BLaER1 (cell line): ENCODE measurements around the gene OSBPL5.

Experiments
- H3K27ac ChIP-seq: shearing (Covaris generic); formaldehyde crosslinking; 2 replicates; pipeline ENCODE4 v1.8.1; 2022
- H3K27me3 ChIP-seq: shearing (Covaris generic); formaldehyde crosslinking; 2 replicates; pipeline ENCODE4 v1.8.1; 2022
- H3K36me3 ChIP-seq: shearing (Covaris generic); formaldehyde crosslinking; 2 replicates; pipeline ENCODE4 v1.8.1; 2022
- H3K4me1 ChIP-seq: shearing (Covaris generic); formaldehyde crosslinking; 2 replicates; pipeline ENCODE4 v1.8.1; 2022
- H3K4me2 ChIP-seq: shearing (Covaris generic); formaldehyde crosslinking; 2 replicates; pipeline ENCODE4 v1.8.1; 2022
- H3K4me3 ChIP-seq: shearing (Covaris generic); formaldehyde crosslinking; 2 replicates; pipeline ENCODE4 v1.8.1; 2022
- H3K9ac ChIP-seq: shearing (Covaris generic); formaldehyde crosslinking; 2 replicates; pipeline ENCODE4 v1.8.1; 2022
- H3K9me3 ChIP-seq: shearing (Covaris generic); formaldehyde crosslinking; 2 replicates; pipeline ENCODE4 v1.8.1; 2022
- H4K20me1 ChIP-seq: shearing (Covaris generic); formaldehyde crosslinking; 2 replicates; pipeline ENCODE4 v1.8.1; 2022
- Cebpa-rat ChIP-seq: shearing (Covaris generic); IDR thresholded peaks from 2 replicates; pipeline ENCODE4 v1.8.1; 2022

Gene OSBPL5

GRCh38 chr11:3197878-3198528 lies 32.9 kb upstream of the OSBPL5 start:
- no peaks in the 10 kb centered on the region for H3K9me3 ChIP-seq
- TF ChIP-seq Cebpa-rat, result no peak
- H3K4me1 ChIP-seq, result peaks cover 25% of the 10 kb centered on the region
- H3K27ac ChIP-seq, result no peak overlapping the region
- no peak overlapping the region for H3K9ac ChIP-seq
- H3K4me2 ChIP-seq, result peak overlapping the region; percentile 13
- H3K27me3 ChIP-seq, result peaks cover 25% of the 10 kb centered on the region
- peaks cover 11% of the 10 kb centered on the region for H4K20me1 ChIP-seq
- no peaks in the 10 kb centered on the region for H3K36me3 ChIP-seq
- no peak overlapping the region for H3K4me3 ChIP-seq

DNA sequence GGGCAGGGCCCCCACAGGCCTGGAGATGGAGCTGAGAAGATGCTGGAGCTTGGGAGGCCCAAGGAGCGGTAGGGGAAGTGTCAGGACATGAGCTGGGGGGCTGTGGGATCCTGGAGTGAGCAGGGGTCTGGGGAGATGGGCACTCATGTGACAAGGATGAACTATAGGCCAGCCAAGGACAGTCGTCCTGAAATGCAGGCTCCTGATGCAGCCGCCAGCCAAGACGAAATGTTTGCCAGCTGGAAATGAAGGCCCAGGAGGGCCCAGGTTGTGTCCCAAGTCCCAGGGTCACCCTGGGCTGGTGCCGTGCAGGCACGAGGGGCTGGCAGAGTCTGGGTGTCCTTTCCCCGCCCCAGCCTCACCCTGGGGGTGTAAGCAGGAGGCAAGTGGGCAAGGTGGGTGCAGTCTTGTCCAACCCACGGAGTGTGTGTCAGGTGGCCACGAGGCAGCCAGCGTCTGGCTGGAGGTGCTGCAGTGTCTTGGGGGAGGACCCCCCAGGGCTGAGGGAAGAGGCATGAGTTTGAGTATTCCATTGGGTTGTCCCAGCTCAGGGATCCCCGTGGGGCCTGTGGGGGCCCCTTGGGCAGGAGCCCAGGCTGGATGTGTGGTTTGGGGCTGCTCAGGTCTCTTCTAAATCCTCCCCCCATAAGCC lies 32.1 kb upstream of the OSBPL5 start:
- H3K4me2 ChIP-seq, result 0 out of 2 replicates have a peak overlapping the region, but pooled peaks have one; percentile 13
- peaks cover 3% of the 10 kb centered on the region; the same call in 1 of the 2 replicates for H4K20me1 ChIP-seq
- H3K4me1 ChIP-seq, result peaks cover 19% of the 10 kb centered on the region
- no peaks in the 10 kb centered on the region for H3K36me3 ChIP-seq
- no peak for TF ChIP-seq Cebpa-rat
- 0 out of 2 replicates have a peak overlapping the region, but pooled peaks have one; percentile 24 for H3K9ac ChIP-seq
- H3K9me3 ChIP-seq, result no peaks in the 10 kb centered on the region
- no peak overlapping the region for H3K27ac ChIP-seq
- H3K27me3 ChIP-seq, result peaks cover 17% of the 10 kb centered on the region
- no peak overlapping the region for H3K4me3 ChIP-seq

DNA sequence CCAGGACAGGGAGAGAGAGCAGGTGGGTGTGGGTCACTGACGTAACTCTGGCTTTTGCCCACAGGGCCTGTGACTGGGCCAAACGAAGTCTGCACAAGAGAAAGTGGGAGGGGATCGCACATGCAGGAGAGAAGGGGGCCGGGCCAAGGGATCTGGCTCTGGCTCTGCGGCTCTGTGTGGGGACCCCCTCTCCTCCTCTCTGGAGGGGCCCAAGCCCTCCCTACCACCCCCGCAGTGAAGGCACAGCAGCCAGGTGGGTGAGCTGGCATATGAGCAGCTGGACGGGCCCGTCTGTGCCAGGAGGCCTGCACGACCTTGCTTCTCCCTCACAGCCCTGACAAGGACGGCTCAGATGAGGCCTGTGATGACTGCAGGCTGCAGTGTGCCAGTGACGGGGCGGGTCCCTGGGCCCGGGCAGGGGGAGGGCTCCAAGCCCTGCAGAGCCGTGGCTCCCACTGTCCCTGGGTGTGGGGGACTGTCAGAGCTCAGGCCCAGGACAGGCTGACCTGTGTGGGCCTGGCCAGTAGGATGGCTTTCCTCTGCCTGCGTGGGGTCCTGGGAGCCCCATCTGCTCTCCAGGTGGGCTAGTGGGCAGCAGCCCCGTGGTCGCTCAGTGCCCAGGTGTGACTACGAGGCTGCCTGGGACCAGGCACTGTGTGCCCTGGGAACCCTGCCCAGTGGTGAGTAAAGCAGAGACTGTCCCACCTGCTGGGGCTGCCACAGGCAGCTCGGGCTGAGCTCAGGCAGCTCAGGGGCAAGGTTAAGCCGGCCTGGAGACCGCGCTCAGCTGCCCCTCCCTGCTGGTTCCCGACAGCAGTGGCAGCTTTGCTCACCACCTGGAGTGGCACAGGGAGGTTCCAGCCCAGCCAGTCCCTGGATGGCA lies 31.3 kb upstream of the OSBPL5 start:
- no peaks in the 10 kb centered on the region for H3K36me3 ChIP-seq
- H3K27me3 ChIP-seq, result peaks cover 9% of the 10 kb centered on the region
- no peak overlapping the region for H3K4me3 ChIP-seq
- H3K9me3 ChIP-seq, result no peaks in the 10 kb centered on the region
- no peak overlapping the region for H3K27ac ChIP-seq
- no peak for TF ChIP-seq Cebpa-rat
- 0 out of 2 replicates have a peak overlapping the region, but pooled peaks have one; percentile 24 for H3K9ac ChIP-seq
- peaks cover 19% of the 10 kb centered on the region for H3K4me1 ChIP-seq
- H3K4me2 ChIP-seq, result no peak overlapping the region
- no peaks in the 10 kb centered on the region; the same call in 1 of the 2 replicates for H4K20me1 ChIP-seq

DNA sequence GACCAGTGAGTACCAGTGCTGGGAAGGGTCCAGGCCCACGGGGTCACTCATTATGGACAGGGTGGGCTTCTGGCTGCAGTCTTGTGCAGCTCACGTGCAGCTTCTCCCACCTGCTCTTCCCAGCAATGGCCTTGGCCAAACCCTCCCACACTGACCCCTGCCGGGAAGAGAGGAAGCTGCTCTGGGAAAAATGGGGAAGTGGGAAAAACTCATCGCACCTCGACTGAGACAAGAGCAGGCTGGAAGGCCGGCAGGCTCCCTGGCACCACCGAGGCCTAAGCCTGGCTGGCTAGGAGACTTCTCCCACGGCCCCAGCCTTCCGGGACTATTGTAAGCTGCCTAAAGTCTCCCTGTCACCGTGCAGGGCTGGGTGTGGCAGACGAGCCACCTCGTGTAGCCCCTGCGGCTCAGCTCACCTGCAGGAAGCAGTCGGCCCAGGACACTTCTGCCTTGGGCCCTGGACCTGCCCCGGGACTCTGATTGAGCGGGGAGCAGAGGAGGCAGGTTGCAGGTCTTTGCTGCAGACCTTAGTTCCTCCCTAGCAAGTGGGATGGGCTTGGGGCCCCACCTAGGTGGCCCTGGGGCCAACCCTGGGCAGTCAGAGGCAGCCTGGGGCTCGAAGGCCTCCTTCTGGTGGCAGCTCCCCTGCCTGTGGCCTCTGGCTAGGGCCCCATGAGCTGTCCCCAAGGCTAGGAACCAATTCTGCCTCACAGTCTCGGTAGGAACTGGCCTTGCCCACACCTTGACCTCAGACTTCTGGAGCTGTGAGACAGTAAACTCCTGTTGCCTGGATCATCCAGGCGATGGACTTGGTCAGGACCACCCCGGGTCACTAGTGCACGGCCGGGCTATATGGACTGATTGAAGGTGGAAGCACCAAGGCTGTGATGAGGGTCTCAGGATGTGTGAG lies 30.4 kb upstream of the OSBPL5 start:
- H3K27ac ChIP-seq, result no peak overlapping the region
- peaks cover 19% of the 10 kb centered on the region for H3K4me1 ChIP-seq
- no peaks in the 10 kb centered on the region for H3K9me3 ChIP-seq
- no peaks in the 10 kb centered on the region; the same call in 1 of the 2 replicates for H3K27me3 ChIP-seq
- H3K9ac ChIP-seq, result no peak overlapping the region
- H3K4me2 ChIP-seq, result no peak overlapping the region
- H3K4me3 ChIP-seq, result no peak overlapping the region
- H3K36me3 ChIP-seq, result no peaks in the 10 kb centered on the region
- TF ChIP-seq Cebpa-rat, result no peak
- no peaks in the 10 kb centered on the region for H4K20me1 ChIP-seq

DNA sequence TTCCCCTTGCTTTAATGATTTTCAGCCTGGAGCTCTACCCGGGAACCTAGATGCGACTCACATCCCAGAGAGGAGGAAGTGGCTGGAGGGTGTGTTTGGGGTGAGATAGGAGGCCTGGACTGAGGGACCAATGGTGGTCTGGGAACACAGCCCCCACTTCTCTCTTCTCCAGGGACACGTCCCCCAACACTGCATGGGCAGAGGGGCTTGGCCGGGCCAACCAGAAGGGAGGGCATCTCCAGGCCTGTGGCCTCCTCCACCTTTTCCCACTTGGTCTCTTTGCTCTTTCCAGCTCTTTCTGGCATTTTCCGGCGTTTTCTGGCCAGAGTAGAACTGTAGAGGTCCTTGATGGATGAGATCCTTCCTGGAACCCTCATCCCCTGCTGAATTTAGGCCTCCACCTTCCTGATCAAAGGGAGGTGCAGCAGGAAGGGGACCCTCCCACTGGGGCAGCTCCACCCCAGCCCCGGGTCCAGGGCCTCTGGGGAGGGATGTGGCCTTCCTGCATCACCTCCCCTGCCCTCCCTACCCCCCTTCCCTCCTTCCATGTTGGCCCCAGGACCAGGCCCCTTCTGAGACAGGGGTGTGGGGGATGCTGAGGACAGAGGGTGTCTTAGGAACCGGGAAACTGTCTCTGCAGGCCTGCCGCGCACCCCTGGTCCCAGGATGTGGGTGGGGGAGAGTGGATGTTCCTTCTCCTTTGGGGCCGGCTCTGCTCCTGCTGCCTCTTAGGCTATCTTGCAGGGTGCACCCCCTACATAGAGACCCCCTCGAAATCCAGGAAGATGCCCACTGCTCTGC lies 29.1 kb upstream of the OSBPL5 start:
- no peak for TF ChIP-seq Cebpa-rat
- Histone ChIP-seq H3K4me2 (no peak overlapping the region), H3K36me3 (no peaks in the 10 kb centered on the region), H3K4me1 (peaks cover 19% of the 10 kb centered on the region), H3K27ac (no peak overlapping the region), H3K9ac (no peak overlapping the region), H3K9me3 (no peaks in the 10 kb centered on the region), H3K4me3 (no peak overlapping the region), H3K27me3 (no peaks in the 10 kb centered on the region), H4K20me1 (no peaks in the 10 kb centered on the region)

DNA sequence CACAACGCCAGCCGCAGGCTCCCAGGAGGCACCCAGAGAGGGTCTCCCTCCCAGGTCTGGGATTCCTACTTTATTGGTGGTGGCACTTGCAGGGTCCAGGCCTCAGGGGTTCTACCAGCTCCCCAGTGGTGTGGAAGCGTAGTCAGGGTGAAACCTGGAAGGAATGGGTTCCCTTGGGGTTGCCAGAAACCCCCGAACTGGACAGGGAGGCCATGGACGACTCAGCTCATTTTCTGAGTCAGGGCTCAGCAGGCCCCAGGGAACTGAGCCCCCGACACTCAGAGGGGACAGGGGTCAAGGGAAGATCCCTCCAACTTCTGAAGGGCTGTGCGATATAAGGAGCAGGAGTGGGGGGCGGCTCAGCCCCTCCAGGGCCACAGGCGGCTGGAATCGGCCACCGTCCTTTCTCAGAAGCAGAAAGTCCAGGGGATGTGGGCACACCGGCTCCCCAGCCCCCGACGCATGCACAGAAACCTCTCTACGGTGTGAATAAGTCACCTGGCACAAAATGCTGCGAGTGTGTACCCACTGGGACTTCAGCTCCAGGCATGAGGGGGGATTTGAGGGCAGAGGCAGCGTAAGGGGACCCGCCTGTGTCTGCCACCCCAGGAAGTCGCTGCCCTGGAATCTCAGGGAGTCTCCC lies 28.4 kb upstream of the OSBPL5 start:
- H3K4me1 ChIP-seq, result peaks cover 19% of the 10 kb centered on the region
- H3K36me3 ChIP-seq, result no peaks in the 10 kb centered on the region
- H3K27me3 ChIP-seq, result no peaks in the 10 kb centered on the region
- H3K9me3 ChIP-seq, result no peaks in the 10 kb centered on the region
- no peaks in the 10 kb centered on the region for H4K20me1 ChIP-seq
- H3K27ac ChIP-seq, result no peak overlapping the region
- TF ChIP-seq Cebpa-rat, result no peak
- no peak overlapping the region for H3K4me3 ChIP-seq
- H3K4me2 ChIP-seq, result no peak overlapping the region
- no peak overlapping the region for H3K9ac ChIP-seq

DNA sequence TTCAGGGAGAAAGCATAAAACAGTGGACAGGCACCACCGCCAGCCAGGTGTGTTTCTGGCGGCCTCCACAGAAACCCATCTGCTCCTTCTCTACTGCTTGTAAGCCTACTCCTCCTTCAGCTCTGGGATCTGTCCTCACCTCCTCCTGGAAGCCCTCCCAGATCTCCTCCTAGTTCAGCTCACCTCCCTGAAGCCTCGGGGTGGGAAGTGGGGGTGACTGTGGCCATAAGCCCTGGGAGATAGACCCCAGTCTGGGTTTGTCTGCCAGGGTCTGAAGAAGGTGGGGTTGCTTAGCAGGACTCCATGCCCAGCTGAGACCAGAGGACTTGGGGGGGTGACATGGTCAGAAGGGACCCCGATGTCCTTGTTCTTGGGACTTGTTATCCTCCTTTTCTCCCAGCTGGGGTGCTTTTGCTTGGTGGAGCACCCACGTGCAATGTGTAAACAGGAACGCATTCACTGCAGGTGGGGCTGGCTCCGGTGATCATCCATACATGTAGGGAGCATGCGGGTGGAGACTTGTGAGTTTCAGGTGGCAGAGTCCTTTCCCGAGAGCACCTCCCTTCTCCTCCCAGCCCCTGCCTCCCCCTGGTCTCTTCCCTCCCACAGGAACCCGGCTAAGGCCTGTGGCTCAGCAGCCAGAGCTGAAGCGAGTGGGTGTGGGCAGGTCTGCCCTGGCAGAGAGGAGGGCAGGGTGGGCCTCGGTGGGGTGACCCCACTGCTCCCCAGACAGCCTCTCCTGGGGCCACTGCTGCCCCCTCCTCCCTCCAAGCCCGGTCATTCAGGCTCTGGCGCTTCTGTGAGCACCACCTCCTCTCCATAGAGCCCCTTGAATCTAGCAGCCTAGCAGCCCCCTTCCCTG lies 27.6 kb upstream of the OSBPL5 start:
- no peak overlapping the region for H3K4me3 ChIP-seq
- H3K9ac ChIP-seq, result no peak overlapping the region
- H4K20me1 ChIP-seq, result no peaks in the 10 kb centered on the region
- H3K9me3 ChIP-seq, result no peaks in the 10 kb centered on the region
- TF ChIP-seq Cebpa-rat, result no peak
- H3K36me3 ChIP-seq, result no peaks in the 10 kb centered on the region
- H3K27me3 ChIP-seq, result no peaks in the 10 kb centered on the region
- H3K27ac ChIP-seq, result no peak overlapping the region
- peaks cover 12% of the 10 kb centered on the region for H3K4me1 ChIP-seq
- no peak overlapping the region for H3K4me2 ChIP-seq
